Left lung (tissue), 10 donors: ENCODE data around the gene CATSPERZ. TPM values are rescaled to one million over a fixed set of nuclear protein-coding genes. Genes with fewer than 3 reads are reported as not detected.

Experiments
- ATAC-seq: fragments of 200-7000 bp; cut with Tn5 transposase; one replicate; pipeline ENCODE4 v1.9.1; 2020; ENCODE audit warnings: moderate library complexity
- DNase-seq, 4 donors: peaks; one replicate each; pipeline ENCODE4 v3.0.0-alpha.2; 2013 to 2020
- H3K27ac ChIP-seq, 2 donors: fragments of 200-600 bp; sonication (generic) in 1 of 2; one replicate each; pipeline versions ENCODE4 v1.5.0 to v1.8.0; 2020 to 2021
- H3K27me3 ChIP-seq, 2 donors: fragments of 200-600 bp; sonication (generic) in 1 of 2; one replicate each; pipeline versions ENCODE4 v1.5.0 to v1.8.0; 2020 to 2021
- H3K36me3 ChIP-seq, 2 donors: fragments of 200-600 bp; sonication (generic) in 1 of 2; one replicate each; pipeline versions ENCODE4 v1.5.0 to v1.8.0; 2020 to 2021
- H3K4me1 ChIP-seq, 2 donors: fragments of 200-600 bp; one replicate each; pipeline ENCODE4 v1.8.0; 2021
- H3K4me3 ChIP-seq, 2 donors: fragments of 200-600 bp; sonication (generic) in 1 of 2; one replicate each; pipeline versions ENCODE4 v1.5.0 to v1.8.0; 2020 to 2021; ENCODE audit warnings: mild to moderate bottlenecking in 1 of 2
- H3K9me3 ChIP-seq, 2 donors: fragments of 200-600 bp; sonication (generic) in 1 of 2; one replicate each; pipeline versions ENCODE4 v1.5.0 to v1.8.0; 2020 to 2021
- CTCF ChIP-seq, 2 donors: fragments of 200-600 bp; sonication (generic) in 1 of 2; IDR thresholded peaks; one replicate each; pipeline versions ENCODE4 v1.5.0 to v1.8.0; 2021; ENCODE audit warnings: antibody characterized with exemption in 2 of 2
- intact Hi-C, 2 donors: fragments of 100-400 bp; cut with DNase I; formaldehyde crosslinking; loops; one replicate each; pipeline versions ENCODE4 v1.11.2 to v1.14.2; 2022
- polyA plus RNA-seq, 6 donors: library from polyadenylated mRNA; unstranded; fragments of 120-200 nt; gene quantifications; one replicate each; pipeline ENCODE4 v1.2.1, GENCODE V29; 2013; ENCODE audit not compliant: insufficient read length in 6 of 6
- total RNA-seq, 2 donors: library from RNA; stranded (reverse); fragmentation: NEBNext Ultra II Directional; extraction: Animal tissue kit (Norgen Biotek cat#: 25700); gene quantifications; one replicate each; pipeline ENCODE4 v1.2.1, GENCODE V29; 2021
- donor health status: DM: no; HTN: yes; CAD: no.
- donor health status: DM: no; HTN: no; CAD: no.

Gene CATSPERZ
- total and polyA plus RNA-seq, 8 donors, result not detected

GRCh38 chr11:64316672-64317324 lies 16.6 kb downstream of the CATSPERZ start:
- Histone ChIP-seq H3K4me3 (peak overlapping the region; percentile 71 to 85), H3K9me3 (no peaks in the 10 kb centered on the region), H3K4me1 (peaks cover 5 to 46% of the 10 kb centered on the region in 2 donors), H3K27me3 (no peaks in the 10 kb centered on the region), H3K36me3 (peaks cover 0 to 52% of the 10 kb centered on the region in 2 donors), H3K27ac (peak overlapping the region; percentile 98 to 99)
- no peak for TF ChIP-seq CTCF (IDR thresholded peaks at IDR 0.05)
- DNase-seq (no peak), ATAC-seq (no peak)
- intact Hi-C loops, result no loop called here

GRCh38 chr11:64317325-64317960 lies 17.3 kb downstream of the CATSPERZ start, which contains the start of gene TRMT112:
Gene TRMT112, minus strand, starts transcription at chr11:64317559. Its CDS starts 33 bp downstream, at chr11:64317526.
- H3K27me3 ChIP-seq, result no peaks in the 10 kb centered on the region
- intact Hi-C loops, result no loop called here
- H3K9me3 ChIP-seq, result no peaks in the 10 kb centered on the region
- peaks cover 0 to 54% of the 10 kb centered on the region in 2 donors for H3K36me3 ChIP-seq
- H3K4me1 ChIP-seq, result peaks cover 5 to 46% of the 10 kb centered on the region in 2 donors
- peak within 1 kb of the TSS; percentile 98 to 99 for H3K27ac ChIP-seq
- no peak for TF ChIP-seq CTCF (IDR thresholded peaks at IDR 0.05)
- peak; percentile 80 for ATAC-seq
- DNase-seq, result peak; percentile 90 to 98 (median 95)
- peak within 1 kb of the TSS; percentile 71 to 85 for H3K4me3 ChIP-seq

- intact Hi-C loops, result no loop called here
- DNase-seq (peak; percentile 95 to 99 (median 98)), ATAC-seq (peak; percentile 87)
- peaks cover 0 to 56% of the 10 kb centered on the region in 2 donors for H3K36me3 ChIP-seq
- peak within 1 kb of the TSS; percentile 71 to 85 for H3K4me3 ChIP-seq
- H3K9me3 ChIP-seq, result no peaks in the 10 kb centered on the region
- H3K27ac ChIP-seq, result peak within 1 kb of the TSS; percentile 98 to 99
- TF ChIP-seq CTCF (IDR thresholded peaks at IDR 0.05), result peak in 1 of 2 donors; percentile 47
- H3K27me3 ChIP-seq, result no peaks in the 10 kb centered on the region
- H3K4me1 ChIP-seq, result peaks cover 5 to 47% of the 10 kb centered on the region in 2 donors
Observed at GRCh38 chr11:64317961-64318765, 18.0 kb downstream of the CATSPERZ start, which contains the start of gene PRDX5. Gene PRDX5, plus strand, starts transcription at chr11:64318121. Its CDS starts 95 bp downstream, at chr11:64318216.

- H3K4me1 ChIP-seq, result peaks cover 5 to 44% of the 10 kb centered on the region in 2 donors
- H3K27ac ChIP-seq, result peak overlapping the region; percentile 98 to 99
- DNase-seq (no peak), ATAC-seq (no peak)
- TF ChIP-seq CTCF (IDR thresholded peaks at IDR 0.05), result no peak
- peaks cover 0 to 47% of the 10 kb centered on the region in 2 donors for H3K36me3 ChIP-seq
- intact Hi-C loops, result no loop called here
- peak overlapping the region; percentile 71 to 85 for H3K4me3 ChIP-seq
- no peaks in the 10 kb centered on the region for H3K9me3 ChIP-seq
- H3K27me3 ChIP-seq, result no peaks in the 10 kb centered on the region
Observed at GRCh38 chr11:64318766-64319761, 18.9 kb downstream of the CATSPERZ start.
